Endothelial cell of umbilical vein (primary cell): ENCODE results near the gene FAM184B. TPM values are rescaled to one million over a fixed set of nuclear protein-coding genes. Genes with fewer than 3 reads are reported as not detected.

Experiments used
- BruUV-seq: library from RNA; stranded (reverse); fragments of 400-500 nt; replicated peaks from 2 replicates; lab custom pipeline; 2021; lab: Mats Ljungman, UMichigan
- CTCF ChIA-PET: fragments of 300-600, 350-600 bp; sonication (Branson Sonifier 250); formaldehyde crosslinking; loops from one replicate; lab custom pipeline; 2021; ENCODE audit warnings: antibody characterized with exemption, inconsistent platforms; lab: Charles Lee
- POLR2A ChIA-PET: fragments of 300-600, 350-600 bp; sonication (Branson Sonifier 250); formaldehyde crosslinking; loops from one replicate; lab custom pipeline; 2021; ENCODE audit warnings: antibody characterized with exemption, inconsistent platforms; lab: Charles Lee
- DNase-seq: peaks from one replicate; pipeline ENCODE4 v3.0.0-alpha.2; 2011; ENCODE audit warnings: low read depth, low spot score
- FAIRE-seq: peaks from 2 replicates; lab custom pipeline; 2011; peaks lifted over from hg19 to GRCh38; lab: Jason Lieb, UNC
- H2AFZ ChIP-seq: 2 replicates; pipeline ENCODE4 v1.6.0; 2012; ENCODE audit warnings: low read depth, low read length, control low read depth, inconsistent platforms
- H3K27ac ChIP-seq: 2 replicates; pipeline ENCODE4 v1.5.1; 2011; ENCODE audit warnings: low read depth, mild to moderate bottlenecking, control low read depth, low read length, moderate library complexity; ENCODE audit not compliant: insufficient read depth
- H3K27me3 ChIP-seq, 2 experiments: 2 replicates each; pipeline versions ENCODE4 v1.6.0 to v1.6.1; 2011; ENCODE audit warnings: low read length in 2 of 2, mixed read lengths in 1 of 2; ENCODE audit not compliant: control insufficient read depth in 2 of 2, insufficient read depth in 2 of 2
- H3K36me3 ChIP-seq, 2 experiments: 2 replicates in 1 of 2; 3 replicates in 1 of 2; pipeline ENCODE4 v1.5.1; 2011; ENCODE audit warnings: low read length in 2 of 2, mild to moderate bottlenecking in 1 of 2, moderate library complexity in 1 of 2; ENCODE audit not compliant: control insufficient read depth in 2 of 2, insufficient read depth in 2 of 2; ENCODE audit errors: extremely low read depth in 1 of 2
- H3K4me1 ChIP-seq: 3 replicates; pipeline ENCODE4 v1.5.1; 2011; ENCODE audit warnings: mild to moderate bottlenecking, low read length; ENCODE audit not compliant: control insufficient read depth, insufficient read depth; ENCODE audit errors: extremely low read depth
- H3K4me2 ChIP-seq: 2 replicates; pipeline ENCODE4 v1.6.1; 2011; ENCODE audit warnings: low read length, control low read depth, mixed read lengths; ENCODE audit not compliant: insufficient read depth
- H3K4me3 ChIP-seq, 3 experiments: fragments of 200-600 bp in 1 of 3; sonication (generic), shearing (Covaris generic) in 1 of 3; replicated peaks in 1 of 3; 2 replicates each; pipeline ENCODE4 v1.5.1; 2011 to 2016; ENCODE audit warnings: control low read depth in 3 of 3, low read length in 3 of 3, mild to moderate bottlenecking in 2 of 3, inconsistent platforms in 1 of 3, low read depth in 1 of 3, moderate library complexity in 1 of 3; ENCODE audit not compliant: insufficient read depth in 1 of 3
- H3K79me2 ChIP-seq: 2 replicates; pipeline ENCODE4 v1.6.0; 2012; ENCODE audit warnings: low read length, inconsistent platforms; ENCODE audit not compliant: control insufficient read depth, insufficient read depth
- H3K9ac ChIP-seq: replicated peaks from 2 replicates; pipeline ENCODE3; 2011; ENCODE audit warnings: low read length, control low read depth; ENCODE audit not compliant: insufficient read depth; ENCODE audit errors: extremely low read depth
- H3K9me1 ChIP-seq: replicated peaks from 3 replicates; pipeline ENCODE4 v1.6.0; 2011; ENCODE audit warnings: mild to moderate bottlenecking, low read length; ENCODE audit not compliant: control insufficient read depth, insufficient read depth; ENCODE audit errors: extremely low read depth
- H3K9me3 ChIP-seq: replicated peaks from 2 replicates; pipeline ENCODE4 v1.5.1; 2012; ENCODE audit warnings: low read length, inconsistent platforms; ENCODE audit not compliant: control insufficient read depth, insufficient read depth
- H4K20me1 ChIP-seq: replicated peaks from 2 replicates; pipeline ENCODE3; 2011; ENCODE audit warnings: mild to moderate bottlenecking, low read length; ENCODE audit not compliant: control insufficient read depth, insufficient read depth; ENCODE audit errors: extremely low read depth
- CTCF ChIP-seq, 2 donors: IDR thresholded peaks; 1 replicate in 1 of 2; 2 replicates in 1 of 2; pipeline ENCODE4 v1.5.1; 2011; ENCODE audit warnings: low read length in 2 of 2, mild to moderate bottlenecking in 2 of 2, moderate library complexity in 2 of 2, control low read depth in 1 of 2, inconsistent platforms in 1 of 2, low read depth in 1 of 2; ENCODE audit not compliant: insufficient read depth in 1 of 2; ENCODE audit errors: extremely low read depth in 1 of 2
- EZH2 ChIP-seq: IDR thresholded peaks from 2 replicates; pipeline ENCODE4 v1.6.1; 2012; ENCODE audit warnings: borderline replicate concordance, low read depth, mild to moderate bottlenecking, moderate library complexity, low read length, inconsistent platforms; ENCODE audit not compliant: severe bottlenecking
- FOS ChIP-seq: IDR thresholded peaks from 2 replicates; pipeline ENCODE4 v1.6.1; 2011; ENCODE audit warnings: mild to moderate bottlenecking, low read length, moderate library complexity, borderline replicate concordance; ENCODE audit not compliant: insufficient read depth
- GATA2 ChIP-seq: IDR thresholded peaks from 2 replicates; pipeline ENCODE4 v1.7.0; 2011; ENCODE audit warnings: low read depth, mild to moderate bottlenecking, moderate library complexity, mixed read lengths, low read length; ENCODE audit not compliant: insufficient read length, insufficient read depth
- JUN ChIP-seq: IDR thresholded peaks from 2 replicates; pipeline ENCODE4 v1.6.1; 2011; ENCODE audit warnings: borderline replicate concordance, low read depth; ENCODE audit not compliant: insufficient read length, insufficient read depth
- MAX ChIP-seq: IDR thresholded peaks from 2 replicates; pipeline ENCODE4 v1.6.1; 2011; ENCODE audit not compliant: insufficient read depth, insufficient read length
- MYC ChIP-seq: IDR thresholded peaks from one replicate; pipeline ENCODE4 v1.6.1; 2011; ENCODE audit warnings: mild to moderate bottlenecking, low read depth, low read length
- POLR2A ChIP-seq: IDR thresholded peaks from 2 replicates; pipeline ENCODE4 v1.6.1; 2012; ENCODE audit warnings: low read depth, mild to moderate bottlenecking, control low read depth, low read length
- POLR2AphosphoS5 ChIP-seq: IDR thresholded peaks from 2 replicates; pipeline ENCODE4 v1.6.1; 2012; ENCODE audit warnings: low read depth, mild to moderate bottlenecking, control low read depth, low read length, moderate library complexity; ENCODE audit not compliant: insufficient read depth
- dilution Hi-C: fragments of 300-500 bp; cut with MboI; formaldehyde crosslinking; loops from one replicate; pipeline ENCODE4 v1.15.0; 2019; ENCODE audit warnings: low sequenced_read_pairs; ENCODE audit not compliant: extremely low pct_ligation_motif_present
- intact Hi-C: fragments of 100-400 bp; cut with micrococcal nuclease; formaldehyde crosslinking; loops from one replicate; pipeline ENCODE4 v1.10.0; 2022
- polyA plus RNA-seq, 4 experiments: library from polyadenylated mRNA; depleted of rRNA in 3 of 4; stranded (reverse) in 3 of 4; unstranded in 1 of 4; fragments of >200 nt; gene quantifications; 2 replicates each; pipeline versions ENCODE4 v1.2.1 to v1.2.3, GENCODE V29; 2011 to 2012; ENCODE audit warnings: missing spikeins in 1 of 4
- total RNA-seq: library from RNA; stranded (reverse); gene quantifications from 2 replicates; pipeline ENCODE4 v1.2.3, GENCODE V29; 2021

The FAM184B gene
- total and polyA plus RNA-seq, 2 donors (not counting 3 experiments of a cell fraction or from before 2014, with no cell fraction given): not detected

GRCh38 chr4:17763931-17764330, 17.5 kb downstream of the FAM184B start:
- H3K9ac ChIP-seq: no peak overlapping the region
- H3K9me1 ChIP-seq: no peaks in the 10 kb centered on the region
- H4K20me1 ChIP-seq: no peaks in the 10 kb centered on the region
- H3K4me3 ChIP-seq: no peak overlapping the region
- intact Hi-C loops: no loop called here
- H3K27ac ChIP-seq: no peak overlapping the region
- H3K4me2 ChIP-seq: no peak overlapping the region
- CTCF ChIA-PET: no interaction called here
- DNase-seq (no peak), FAIRE-seq (no peak)
- H3K27me3 ChIP-seq: no peaks in the 10 kb centered on the region
- POLR2A ChIA-PET: no interaction called here
- H3K79me2 ChIP-seq: no peaks in the 10 kb centered on the region
- H3K9me3 ChIP-seq: no peaks in the 10 kb centered on the region
- dilution Hi-C loops: no loop called here
- no peak for TF ChIP-seq GATA2
- TF ChIP-seq FOS: no peak
- TF ChIP-seq POLR2A: no peak
- no peak for TF ChIP-seq MYC
- no peak overlapping the region for H2AFZ ChIP-seq
- BruUV-seq: no TSS peak
- H3K4me1 ChIP-seq: no peaks in the 10 kb centered on the region
- no peaks in the 10 kb centered on the region for H3K36me3 ChIP-seq

GRCh38 chr4:17763416-17763815, 18.0 kb downstream of the FAM184B start:
- no peaks in the 10 kb centered on the region for H3K79me2 ChIP-seq
- H3K9ac ChIP-seq: no peak overlapping the region
- H3K4me3 ChIP-seq: no peak overlapping the region
- BruUV-seq: no TSS peak
- TF ChIP-seq GATA2: no peak
- TF ChIP-seq MYC: no peak
- no peak for TF ChIP-seq MAX
- no peak for TF ChIP-seq POLR2AphosphoS5
- no peak for TF ChIP-seq CTCF (IDR thresholded peaks at IDR 0.05; ENCODE audit: extremely low read depth in 1 of 2, insufficient read depth in 1 of 2, low read depth in 1 of 2, low read length in 2 of 2)
- no peak for TF ChIP-seq POLR2A
- no peak for TF ChIP-seq JUN
- TF ChIP-seq EZH2: no peak
- TF ChIP-seq FOS: no peak
- ChIA-PET POLR2A (no interaction called here), CTCF (interaction anchor here (1.5 kb wide), 2 partner anchors 13 to 16 kb away, joined by 3 read pairs; no protein-coding TSS in a partner anchor)
- H3K4me2 ChIP-seq: no peak overlapping the region
- H3K27ac ChIP-seq: no peak overlapping the region
- H2AFZ ChIP-seq: no peak overlapping the region
- no peaks in the 10 kb centered on the region for H3K9me1 ChIP-seq
- no peaks in the 10 kb centered on the region for H3K9me3 ChIP-seq
- intact Hi-C loops: no loop called here
- FAIRE-seq (no peak), DNase-seq (no peak)
- H3K36me3 ChIP-seq: no peaks in the 10 kb centered on the region
- peaks cover 0 to 2% of the 10 kb centered on the region in 2 experiments for H3K27me3 ChIP-seq
- H3K4me1 ChIP-seq: no peaks in the 10 kb centered on the region
- no peaks in the 10 kb centered on the region for H4K20me1 ChIP-seq
- dilution Hi-C loops: no loop called here
